Caco-2 (cell line): Measurements from ENCODE around the gene IFI16. TPM values are rescaled to one million over a fixed set of nuclear protein-coding genes. Genes with fewer than 3 reads are reported as not detected.
"Not testable (repeated sequence)": the region's sequence is repeated elsewhere in the genome, so short reads cannot be mapped to it uniquely, and the experiment has no call there.

Source experiments
- BruUV-seq: library from RNA; stranded (reverse); fragments of 400-500 nt; replicated peaks from 2 replicates; lab custom pipeline; 2021; lab: Mats Ljungman, UMichigan
- CTCF ChIA-PET: fragments of 300-600 bp; sonication (Branson Sonifier 250); formaldehyde crosslinking; loops from one replicate; lab custom pipeline; 2022; ENCODE audit warnings: antibody characterized with exemption; lab: Charles Lee
- POLR2A ChIA-PET: fragments of 300-600 bp; sonication (Branson Sonifier 250); formaldehyde crosslinking; loops from one replicate; lab custom pipeline; 2022; ENCODE audit warnings: antibody characterized with exemption; lab: Charles Lee
- DNase-seq, 2 experiments: peaks; one replicate each; pipeline versions ENCODE4 v3.0.0 to v3.0.0-alpha.2; 2020 to 2022
- H3K27me3 ChIP-seq: replicated peaks from 2 replicates; pipeline ENCODE4 v1.6.0; 2011; ENCODE audit warnings: low read length; ENCODE audit not compliant: control insufficient read depth, insufficient read depth
- H3K36me3 ChIP-seq: 2 replicates; pipeline ENCODE4 v1.5.1; 2011; ENCODE audit warnings: low read length; ENCODE audit not compliant: control insufficient read depth, insufficient read depth
- H3K4me1 ChIP-seq: fragments of 250-450 bp; sonication (Bioruptor Pico); 2 replicates; pipeline ENCODE4 v1.5.1; 2020; ENCODE audit warnings: mild to moderate bottlenecking
- H3K4me3 ChIP-seq: 2 replicates; pipeline ENCODE4 v1.5.1; 2011; ENCODE audit warnings: low read depth, mild to moderate bottlenecking, control low read depth, low read length
- H3K9me3 ChIP-seq: fragments of 250-450 bp; sonication (Bioruptor Pico); 2 replicates; pipeline ENCODE4 v1.5.1; 2020; ENCODE audit warnings: mild to moderate bottlenecking, moderate library complexity
- H3K27ac Mint-ChIP-seq: one replicate; pipeline ENCODE4 v1.8.0; 2022; ENCODE audit warnings: mixed read lengths; ENCODE audit not compliant: unreplicated experiment
- H3K27me3 Mint-ChIP-seq: one replicate; pipeline ENCODE4 v1.8.0; 2022; ENCODE audit warnings: mixed read lengths; ENCODE audit not compliant: insufficient read depth, unreplicated experiment
- H3K36me3 Mint-ChIP-seq: one replicate; pipeline ENCODE4 v1.8.0; 2022; ENCODE audit warnings: mild to moderate bottlenecking, mixed read lengths; ENCODE audit not compliant: insufficient read depth, unreplicated experiment
- H3K4me1 Mint-ChIP-seq: one replicate; pipeline ENCODE4 v1.8.0; 2022; ENCODE audit warnings: low read depth, mixed read lengths; ENCODE audit not compliant: unreplicated experiment
- H3K4me3 Mint-ChIP-seq: one replicate; pipeline ENCODE4 v1.8.0; 2022; ENCODE audit warnings: mild to moderate bottlenecking, moderate library complexity, mixed read lengths; ENCODE audit not compliant: unreplicated experiment
- H3K9me3 Mint-ChIP-seq: one replicate; pipeline ENCODE4 v1.8.0; 2022; ENCODE audit warnings: mixed read lengths; ENCODE audit not compliant: unreplicated experiment
- CTCF ChIP-seq, 2 experiments: fragments of 200-600 bp in 1 of 2; IDR thresholded peaks; 1 replicate in 1 of 2; 2 replicates in 1 of 2; pipeline versions ENCODE4 v1.5.1 to v1.8.0; 2011 to 2022; ENCODE audit warnings: antibody characterized with exemption in 1 of 2, control low read depth in 1 of 2, inconsistent platforms in 1 of 2, low read depth in 1 of 2, low read length in 1 of 2, mild to moderate bottlenecking in 1 of 2, moderate library complexity in 1 of 2; ENCODE audit not compliant: insufficient read depth in 1 of 2, severe bottlenecking in 1 of 2, unreplicated experiment in 1 of 2
- intact Hi-C: fragments of 100-400 bp; cut with micrococcal nuclease; formaldehyde crosslinking; loops from one replicate; pipeline ENCODE4 v1.10.0; 2022; ENCODE audit not compliant: unreplicated experiment
- total RNA-seq: library from RNA; stranded (reverse); gene quantifications from 2 replicates; pipeline ENCODE4 v1.2.3, GENCODE V29; 2022

The IFI16 gene
- total RNA-seq, 1 experiment from 2014 or later = not detected

DNA sequence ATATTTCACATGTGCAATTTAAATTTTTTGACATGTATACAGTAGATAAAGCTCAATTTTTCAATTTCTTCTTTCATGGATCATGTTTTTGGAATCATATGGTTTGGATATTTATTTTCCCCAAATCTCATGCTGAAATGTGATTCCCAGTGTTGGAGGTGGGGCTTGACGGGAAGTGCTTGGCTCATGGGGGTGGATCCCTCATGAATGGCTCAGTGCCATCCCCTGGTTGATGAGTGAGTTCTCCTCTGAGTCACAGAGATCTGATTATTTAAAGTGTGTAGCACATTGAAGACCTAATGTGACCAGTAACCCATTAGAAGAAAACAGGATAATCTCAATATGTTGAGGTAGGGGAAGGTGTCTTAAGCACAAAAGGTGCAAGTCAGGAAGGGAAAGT, 9.1 kb upstream of the IFI16 start:
- peaks cover 6% of the 10 kb centered on the region for H3K27me3 Mint-ChIP-seq
- intact Hi-C loops = no loop called here
- no peaks in the 10 kb centered on the region for H3K9me3 ChIP-seq
- no peaks in the 10 kb centered on the region for H3K4me1 Mint-ChIP-seq
- CTCF ChIA-PET = no interaction called here
- DNase-seq = no peak
- no peak overlapping the region for H3K27ac Mint-ChIP-seq
- no peak for TF ChIP-seq CTCF (IDR thresholded peaks at IDR 0.05; ENCODE audit: insufficient read depth in 1 of 2, low read depth in 1 of 2, low read length in 1 of 2, severe bottlenecking in 1 of 2, unreplicated experiment in 1 of 2)
- H3K4me3 Mint-ChIP-seq = no peak overlapping the region
- no peaks in the 10 kb centered on the region for H3K4me1 ChIP-seq
- no TSS peak for BruUV-seq
- H3K36me3 ChIP-seq = no peaks in the 10 kb centered on the region
- no peak overlapping the region for H3K4me3 ChIP-seq
- H3K36me3 Mint-ChIP-seq = no peaks in the 10 kb centered on the region
- POLR2A ChIA-PET = no interaction called here
- H3K9me3 Mint-ChIP-seq = no peaks in the 10 kb centered on the region
- H3K27me3 ChIP-seq = no peaks in the 10 kb centered on the region

GRCh38 chr1:159005161-159005560, 4.5 kb upstream of the IFI16 start:
- peaks cover 3% of the 10 kb centered on the region for H3K27me3 Mint-ChIP-seq
- H3K9me3 Mint-ChIP-seq = no peaks in the 10 kb centered on the region
- H3K4me1 ChIP-seq = no peaks in the 10 kb centered on the region
- no peaks in the 10 kb centered on the region for H3K9me3 ChIP-seq
- no peaks in the 10 kb centered on the region for H3K27me3 ChIP-seq
- no TSS peak for BruUV-seq
- no peak for TF ChIP-seq CTCF (IDR thresholded peaks at IDR 0.05; ENCODE audit: insufficient read depth in 1 of 2, low read depth in 1 of 2, low read length in 1 of 2, severe bottlenecking in 1 of 2, unreplicated experiment in 1 of 2)
- no peaks in the 10 kb centered on the region for H3K36me3 ChIP-seq
- ChIA-PET CTCF (no interaction called here), POLR2A (no interaction called here)
- H3K27ac Mint-ChIP-seq = no peak overlapping the region
- DNase-seq = no peak
- no peaks in the 10 kb centered on the region for H3K36me3 Mint-ChIP-seq
- H3K4me3 Mint-ChIP-seq = no peak overlapping the region
- intact Hi-C loops = no loop called here
- H3K4me3 ChIP-seq = no peak overlapping the region
- no peaks in the 10 kb centered on the region for H3K4me1 Mint-ChIP-seq

DNA sequence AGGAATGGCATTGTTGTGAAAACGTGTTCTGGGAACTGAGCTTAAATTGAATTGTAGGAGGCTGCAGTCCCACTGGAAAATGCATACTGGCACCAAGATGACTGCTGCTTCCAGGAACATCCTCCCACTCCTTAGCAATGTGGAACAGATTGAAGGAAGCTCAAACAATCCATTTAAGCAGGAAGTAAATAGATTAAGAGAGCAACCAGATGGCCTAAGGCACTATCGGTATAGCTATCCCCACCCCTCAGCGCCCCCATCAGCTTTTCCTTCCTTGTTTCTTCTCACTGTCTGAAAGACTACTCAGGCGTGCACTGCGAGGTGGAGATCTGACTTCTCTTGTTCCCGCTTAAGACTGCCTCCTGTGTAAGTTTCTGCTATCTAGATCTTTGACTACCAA, 4.0 kb upstream of the IFI16 start:
- no TSS peak for BruUV-seq
- DNase-seq = no peak
- Histone ChIP-seq H3K9me3 (no peaks in the 10 kb centered on the region), H3K36me3 (no peaks in the 10 kb centered on the region), H3K4me3 (no peak overlapping the region), H3K27me3 (no peaks in the 10 kb centered on the region), H3K4me1 (no peaks in the 10 kb centered on the region)
- no peak overlapping the region for H3K4me3 Mint-ChIP-seq
- no peaks in the 10 kb centered on the region for H3K4me1 Mint-ChIP-seq
- TF ChIP-seq CTCF (IDR thresholded peaks at IDR 0.05; ENCODE audit: insufficient read depth in 1 of 2, low read depth in 1 of 2, low read length in 1 of 2, severe bottlenecking in 1 of 2, unreplicated experiment in 1 of 2) = no peak
- H3K27me3 Mint-ChIP-seq = peaks cover 3% of the 10 kb centered on the region
- H3K9me3 Mint-ChIP-seq = no peaks in the 10 kb centered on the region
- ChIA-PET CTCF (interaction anchor here (0.6 kb wide), 1 partner anchor 69 kb away, joined by 3 read pairs; no protein-coding TSS in a partner anchor), POLR2A (no interaction called here)
- no peaks in the 10 kb centered on the region for H3K36me3 Mint-ChIP-seq
- H3K27ac Mint-ChIP-seq = no peak overlapping the region
- intact Hi-C loops = no loop called here

DNA sequence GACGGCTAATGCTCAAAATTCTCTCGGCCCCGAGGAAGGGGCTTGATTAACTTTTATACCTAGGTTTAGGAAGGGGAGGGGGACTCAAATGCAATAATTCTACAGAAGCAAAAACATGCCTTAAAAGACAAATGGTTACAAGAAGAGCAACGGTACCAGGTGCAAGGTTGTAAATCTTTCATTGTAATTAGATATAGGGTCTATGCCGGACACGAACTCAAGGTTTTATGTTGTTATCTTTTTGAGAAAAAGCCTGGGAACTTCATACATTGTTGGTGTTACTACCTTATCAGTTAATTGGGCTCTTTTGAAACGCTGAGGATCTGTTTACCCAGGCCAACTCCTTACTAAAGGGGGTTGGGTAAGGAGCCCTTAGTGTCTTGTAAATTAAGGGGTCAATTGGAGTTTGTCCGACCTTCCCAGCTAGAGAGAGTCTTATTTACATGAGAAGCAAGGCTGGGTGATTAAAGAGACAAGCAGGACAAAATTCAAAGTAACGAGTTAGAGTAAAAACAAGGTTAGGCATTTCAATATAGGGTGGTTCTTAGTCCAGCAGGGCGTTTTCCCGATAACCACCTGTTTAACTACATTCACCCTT, 3.4 kb upstream of the IFI16 start:
- POLR2A ChIA-PET, DNase-seq, H3K4me3 Mint-ChIP-seq, H3K27me3 Mint-ChIP-seq, H3K9me3 ChIP-seq, intact Hi-C loops, H3K4me1 Mint-ChIP-seq, H3K36me3 ChIP-seq, H3K4me1 ChIP-seq, H3K4me3 ChIP-seq, H3K9me3 Mint-ChIP-seq, H3K27me3 ChIP-seq, H3K36me3 Mint-ChIP-seq, H3K27ac Mint-ChIP-seq, BruUV-seq: not testable (repeated sequence)
- CTCF ChIA-PET = interaction anchor here (0.6 kb wide), 1 partner anchor 68 kb away, joined by 3 read pairs; no protein-coding TSS in a partner anchor
